GM18909 (cell line): ENCODE results near the gene SLC16A5.
"Not testable (repeated sequence)": the region's sequence is repeated elsewhere in the genome, so short reads cannot be mapped to it uniquely, and the experiment has no call there.

Experiments
- ATAC-seq: cut with Tn5 transposase; IDR thresholded peaks from one replicate; pipeline ENCODE4 v1.9.1; 2021; ENCODE audit warnings: mild to moderate bottlenecking; ENCODE audit not compliant: unreplicated experiment, poor library complexity

SLC16A5 gene

GRCh38 chr17:75108193-75108592, 20.4 kb downstream of the SLC16A5 start:
- no peak for ATAC-seq

- no peak for ATAC-seq
Measured at GRCh38 chr17:75109046-75109406, 21.3 kb downstream of the SLC16A5 start.

- ATAC-seq = peak; percentile 62
Measured at GRCh38 chr17:75109407-75110233, 21.9 kb downstream of the SLC16A5 start, which contains the start of gene ARMC7. ARMC7 (plus strand) TSS chr17:75109969; CDS start chr17:75110289, 320 bp downstream.

- ATAC-seq = no peak
Measured at GRCh38 chr17:75110234-75110937, 22.6 kb downstream of the SLC16A5 start.

- ATAC-seq = no peak
Measured at GRCh38 chr17:75111777-75112335, 24.1 kb downstream of the SLC16A5 start.

GRCh38 chr17:75113798-75114551, 26.2 kb downstream of the SLC16A5 start:
- ATAC-seq = peak; percentile 53

GRCh38 chr17:75114552-75115314, 27.0 kb downstream of the SLC16A5 start:
- no peak for ATAC-seq

GRCh38 chr17:75115555-75115954, 27.8 kb downstream of the SLC16A5 start:
- no peak for ATAC-seq

- ATAC-seq = no peak
Measured at GRCh38 chr17:75116737-75117136, 29.0 kb downstream of the SLC16A5 start.

GRCh38 chr17:75118307-75118706, 30.6 kb downstream of the SLC16A5 start:
- no peak for ATAC-seq

GRCh38 chr17:75124041-75124818, 36.5 kb downstream of the SLC16A5 start:
- no peak for ATAC-seq

GRCh38 chr17:75124819-75125162, 37.0 kb downstream of the SLC16A5 start:
- no peak for ATAC-seq

GRCh38 chr17:75125984-75126383, 38.2 kb downstream of the SLC16A5 start:
- ATAC-seq = no peak

GRCh38 chr17:75126954-75127353, 39.2 kb downstream of the SLC16A5 start:
- ATAC-seq = no peak

GRCh38 chr17:75127936-75128335, 40.2 kb downstream of the SLC16A5 start:
- not testable (repeated sequence) for ATAC-seq

- ATAC-seq = no peak
Measured at GRCh38 chr17:75128694-75129505, 41.1 kb downstream of the SLC16A5 start.

GRCh38 chr17:75129576-75129975, 41.8 kb downstream of the SLC16A5 start:
- no peak for ATAC-seq

- no peak for ATAC-seq
Measured at GRCh38 chr17:75130059-75130631, 42.4 kb downstream of the SLC16A5 start.
